T-helper 2 cell (primary cell): Measurements from ENCODE around the gene CCDC124.
"Not testable (repeated sequence)": the region's sequence is repeated elsewhere in the genome, so short reads cannot be mapped to it uniquely, and the experiment has no call there.

ENCODE experiments used
- DNase-seq, 5 experiments: peaks; one replicate each; pipeline versions ENCODE4 v3.0.0 to v3.0.0-alpha.2; 2012 to 2022

The CCDC124 gene

GRCh38 chr19:17954401-17954800 lies 21.6 kb downstream of the CCDC124 start:
- DNase-seq = no peak

- DNase-seq = no peak
Measured at GRCh38 chr19:17957149-17957849, 24.5 kb downstream of the CCDC124 start.

GRCh38 chr19:17957885-17958284 lies 25.1 kb downstream of the CCDC124 start:
- no peak for DNase-seq

GRCh38 chr19:17963936-17964691 lies 31.3 kb downstream of the CCDC124 start:
- no peak for DNase-seq

- no peak for DNase-seq
Measured at GRCh38 chr19:17965370-17966128, 32.7 kb downstream of the CCDC124 start.

- DNase-seq = no peak
Measured at GRCh38 chr19:17966129-17966483, 33.3 kb downstream of the CCDC124 start.

- DNase-seq = no peak
Measured at GRCh38 chr19:17966550-17967256, 33.9 kb downstream of the CCDC124 start, which contains the start of gene KCNN1. TSS of gene KCNN1 (plus strand) at chr19:17967107. CDS start at chr19:17973889, 6,782 bp downstream.

- no peak for DNase-seq
Measured at GRCh38 chr19:17967257-17968051, 34.6 kb downstream of the CCDC124 start.

GRCh38 chr19:17968362-17968761 lies 35.5 kb downstream of the CCDC124 start:
- DNase-seq = no peak

GRCh38 chr19:17969096-17969792 lies 36.4 kb downstream of the CCDC124 start:
- DNase-seq = no peak

GRCh38 chr19:17972230-17972629 lies 39.4 kb downstream of the CCDC124 start:
- DNase-seq = no peak

- no peak for DNase-seq
Measured at GRCh38 chr19:17973759-17974158, 40.9 kb downstream of the CCDC124 start.

GRCh38 chr19:17974551-17974950 lies 41.7 kb downstream of the CCDC124 start:
- DNase-seq = no peak

GRCh38 chr19:17975032-17975431 lies 42.2 kb downstream of the CCDC124 start:
- DNase-seq = no peak

- DNase-seq = no peak
Measured at GRCh38 chr19:17977021-17977420, 44.2 kb downstream of the CCDC124 start.

GRCh38 chr19:17977488-17977887 lies 44.7 kb downstream of the CCDC124 start:
- DNase-seq = no peak

GRCh38 chr19:17981611-17982010 lies 48.8 kb downstream of the CCDC124 start:
- no peak for DNase-seq

GRCh38 chr19:17982430-17982829 lies 49.6 kb downstream of the CCDC124 start:
- DNase-seq = no peak

GRCh38 chr19:17985037-17985818 lies 52.4 kb downstream of the CCDC124 start:
- no peak for DNase-seq

GRCh38 chr19:17986569-17986968 lies 53.8 kb downstream of the CCDC124 start:
- DNase-seq = not testable (repeated sequence)
